CD14-positive monocyte (primary cell): ENCODE data around the gene SPIRE1. TPM values are rescaled to one million over a fixed set of nuclear protein-coding genes. Genes with fewer than 3 reads are reported as not detected.
"Not testable (repeated sequence)": the region's sequence is repeated elsewhere in the genome, so short reads cannot be mapped to it uniquely, and the experiment has no call there.

ENCODE experiments used
- DNase-seq, 3 donors: peaks; one replicate each; pipeline ENCODE4 v3.0.0-alpha.2; 2011 to 2022
- H2AFZ ChIP-seq: 2 replicates; pipeline ENCODE4 v1.6.0; 2012; ENCODE audit warnings: mild to moderate bottlenecking, low read depth, low read length, inconsistent platforms; ENCODE audit not compliant: insufficient read depth, poor library complexity, severe bottlenecking
- H3K27ac ChIP-seq, 2 donors: 1 replicate in 1 of 2; 2 replicates in 1 of 2; pipeline ENCODE4 v1.5.1; 2012 to 2013; ENCODE audit warnings: low read length in 2 of 2, control low read depth in 1 of 2, inconsistent platforms in 1 of 2, low read depth in 1 of 2, mild to moderate bottlenecking in 1 of 2
- H3K27me3 ChIP-seq, 2 donors: one replicate each; pipeline versions ENCODE4 v1.6.0 to v1.6.1; 2011 to 2013; ENCODE audit warnings: low read length in 2 of 2; ENCODE audit not compliant: control insufficient read depth in 2 of 2, insufficient read depth in 2 of 2
- H3K36me3 ChIP-seq, 2 donors: replicated peaks in 1 of 2; 1 replicate in 1 of 2; 2 replicates in 1 of 2; pipeline versions ENCODE4 v1.5.1 to v1.6.1; 2012 to 2013; ENCODE audit warnings: low read length in 2 of 2, control low read depth in 1 of 2, inconsistent platforms in 1 of 2, mild to moderate bottlenecking in 1 of 2; ENCODE audit not compliant: insufficient read depth in 2 of 2, control insufficient read depth in 1 of 2
- H3K4me1 ChIP-seq, 2 donors: 1 replicate in 1 of 2; 2 replicates in 1 of 2; pipeline versions ENCODE4 v1.5.1 to v1.6.1; 2012 to 2013; ENCODE audit warnings: low read length in 2 of 2, control low read depth in 1 of 2, inconsistent platforms in 1 of 2, mild to moderate bottlenecking in 1 of 2, moderate library complexity in 1 of 2; ENCODE audit not compliant: insufficient read depth in 2 of 2, control insufficient read depth in 1 of 2
- H3K4me2 ChIP-seq: replicated peaks from 2 replicates; pipeline ENCODE3; 2012; ENCODE audit warnings: low read length, moderate library complexity, mild to moderate bottlenecking; ENCODE audit not compliant: poor library complexity, severe bottlenecking; ENCODE audit errors: extremely low read depth
- H3K4me3 ChIP-seq, 3 experiments: fragments of 200-600 bp in 1 of 3; sonication (generic) in 1 of 3; replicated peaks in 1 of 3; 1 replicate in 2 of 3; 2 replicates in 1 of 3; pipeline ENCODE4 v1.5.1; 2011 to 2013; ENCODE audit warnings: low read length in 3 of 3, mild to moderate bottlenecking in 3 of 3, control low read depth in 2 of 3, low read depth in 2 of 3, inconsistent platforms in 1 of 3, moderate library complexity in 1 of 3
- H3K79me2 ChIP-seq: 2 replicates; pipeline ENCODE4 v1.6.0; 2012; ENCODE audit warnings: mild to moderate bottlenecking, control low read depth, inconsistent platforms, low read length, moderate library complexity; ENCODE audit not compliant: insufficient read depth
- H3K9ac ChIP-seq: 2 replicates; pipeline ENCODE4 v1.6.0; 2017; ENCODE audit warnings: low read length, mild to moderate bottlenecking; ENCODE audit not compliant: insufficient read depth, poor library complexity, severe bottlenecking
- H3K9me3 ChIP-seq, 2 donors: replicated peaks in 1 of 2; 1 replicate in 1 of 2; 2 replicates in 1 of 2; pipeline versions ENCODE4 v1.5.1 to v1.6.1; 2012 to 2013; ENCODE audit warnings: low read length in 2 of 2, control low read depth in 1 of 2; ENCODE audit not compliant: control insufficient read depth in 1 of 2, insufficient read depth in 1 of 2
- H4K20me1 ChIP-seq: 2 replicates; pipeline ENCODE4 v1.6.0; 2012; ENCODE audit warnings: mild to moderate bottlenecking, low read length, control low read depth, moderate library complexity; ENCODE audit not compliant: insufficient read depth
- H3K27ac Mint-ChIP-seq, 7 donors: one replicate each; pipeline ENCODE4 v1.8.0; 2020; ENCODE audit warnings: mild to moderate bottlenecking in 7 of 7, mixed read lengths in 7 of 7, moderate library complexity in 6 of 7, inconsistent platforms in 2 of 7
- H3K27me3 Mint-ChIP-seq, 3 donors: one replicate each; pipeline ENCODE4 v1.8.0; 2021 to 2022; ENCODE audit warnings: low read depth in 3 of 3, mild to moderate bottlenecking in 3 of 3, mixed read lengths in 3 of 3, moderate library complexity in 3 of 3, inconsistent platforms in 1 of 3
- H3K36me3 Mint-ChIP-seq, 2 donors: one replicate each; pipeline ENCODE4 v1.8.0; 2020; ENCODE audit warnings: mixed read lengths in 2 of 2, inconsistent platforms in 1 of 2, mild to moderate bottlenecking in 1 of 2
- H3K4me1 Mint-ChIP-seq: one replicate; pipeline ENCODE4 v1.8.0; 2020; ENCODE audit warnings: mild to moderate bottlenecking, mixed read lengths
- H3K4me3 Mint-ChIP-seq, 2 donors: one replicate each; pipeline ENCODE4 v1.8.0; 2020; ENCODE audit warnings: mild to moderate bottlenecking in 2 of 2, mixed read lengths in 2 of 2, moderate library complexity in 1 of 2
- H3K9me3 Mint-ChIP-seq, 7 donors: one replicate each; pipeline ENCODE4 v1.8.0; 2020 to 2022; ENCODE audit warnings: mixed read lengths in 7 of 7, mild to moderate bottlenecking in 6 of 7, moderate library complexity in 6 of 7, inconsistent platforms in 2 of 7
- CTCF ChIP-seq: fragments of 200-600 bp; IDR thresholded peaks from one replicate; pipeline ENCODE4 v1.8.0; 2022; ENCODE audit warnings: antibody characterized with exemption, mild to moderate bottlenecking
- WGBS: methylation state at CpG from one replicate; pipeline ENCODE4 v1.1.5; 2013; ENCODE audit warnings: missing lambda C conversion rate; ENCODE audit not compliant: insufficient coverage; 5-methylcytosine and 5-hydroxymethylcytosine counted together
- intact Hi-C, 2 donors: fragments of 100-400 bp; cut with micrococcal nuclease; formaldehyde crosslinking; loops; one replicate each; pipeline versions ENCODE4 v1.15.0 to v1.15.1; 2023
- polyA plus RNA-seq, 3 donors: library from polyadenylated mRNA; depleted of rRNA in 1 of 3; unstranded in 2 of 3; stranded (reverse) in 1 of 3; fragments of 300-500 nt in 2 of 3; fragments of >200 nt in 1 of 3; fragmentation: Illumina TruSeq in 2 of 3; gene quantifications; 1 replicate in 2 of 3; 2 replicates in 1 of 3; pipeline ENCODE4 v1.2.3, GENCODE V29; 2012 to 2021

The SPIRE1 gene
- polyA plus RNA-seq, 3 donors: 1.7 to 1.9 (median 1.8) TPM

GRCh38 chr18:12554796-12555388 is 103.0 kb downstream of the SPIRE1 start:
- no peak overlapping the region for H3K4me2 ChIP-seq
- no peaks in the 10 kb centered on the region for H3K4me1 ChIP-seq
- intact Hi-C loops: no loop called here
- H2AFZ ChIP-seq: no peak overlapping the region
- no peaks in the 10 kb centered on the region for H3K79me2 ChIP-seq
- no peaks in the 10 kb centered on the region for H3K36me3 ChIP-seq
- no peaks in the 10 kb centered on the region for H4K20me1 ChIP-seq
- H3K9ac ChIP-seq: no peak overlapping the region
- peaks cover 37 to 59% of the 10 kb centered on the region in 2 donors for H3K9me3 ChIP-seq
- H3K36me3 Mint-ChIP-seq: no peaks in the 10 kb centered on the region
- H3K27me3 Mint-ChIP-seq: peaks cover 0 to 4% (median 1%) of the 10 kb centered on the region in 3 donors
- no CpG with 5 or more reads among the region's 2 CpGs for WGBS
- peaks cover 6% of the 10 kb centered on the region for H3K4me1 Mint-ChIP-seq
- no peak for TF ChIP-seq CTCF
- H3K9me3 Mint-ChIP-seq: peaks cover 42 to 67% (median 52%) of the 10 kb centered on the region in 7 donors
- H3K4me3 ChIP-seq: no peak overlapping the region
- DNase-seq: no peak
- no peaks in the 10 kb centered on the region for H3K27me3 ChIP-seq
- no peak overlapping the region for H3K27ac ChIP-seq
- H3K4me3 Mint-ChIP-seq: no peak overlapping the region
- H3K27ac Mint-ChIP-seq: peak overlapping the region in 1 of 7 donors; percentile 22

GRCh38 chr18:12552879-12553242 is 105.0 kb downstream of the SPIRE1 start:
- peaks cover 29 to 49% (median 40%) of the 10 kb centered on the region in 7 donors for H3K9me3 Mint-ChIP-seq
- H3K9me3 ChIP-seq: peaks cover 37 to 42% of the 10 kb centered on the region in 2 donors
- intact Hi-C loops: no loop called here
- no peak overlapping the region for H3K4me3 Mint-ChIP-seq
- H3K4me3 ChIP-seq: no peak overlapping the region
- peaks cover 0 to 4% (median 1%) of the 10 kb centered on the region in 3 donors for H3K27me3 Mint-ChIP-seq
- H3K27me3 ChIP-seq: no peaks in the 10 kb centered on the region
- no peaks in the 10 kb centered on the region for H4K20me1 ChIP-seq
- H3K36me3 ChIP-seq: no peaks in the 10 kb centered on the region
- 95% methylated on average over 4 of the region's 4 CpGs for WGBS
- H3K9ac ChIP-seq: no peak overlapping the region
- H2AFZ ChIP-seq: no peak overlapping the region
- H3K27ac ChIP-seq: no peak overlapping the region
- no peaks in the 10 kb centered on the region for H3K4me1 ChIP-seq
- H3K27ac Mint-ChIP-seq: no peak overlapping the region
- no peaks in the 10 kb centered on the region for H3K36me3 Mint-ChIP-seq
- TF ChIP-seq CTCF: no peak
- peaks cover 6% of the 10 kb centered on the region for H3K4me1 Mint-ChIP-seq
- DNase-seq: no peak
- no peak overlapping the region for H3K4me2 ChIP-seq
- H3K79me2 ChIP-seq: no peaks in the 10 kb centered on the region

GRCh38 chr18:12551943-12552878 is 105.7 kb downstream of the SPIRE1 start:
- DNase-seq, H3K27me3 ChIP-seq, H4K20me1 ChIP-seq, H3K27ac ChIP-seq, intact Hi-C loops, H2AFZ ChIP-seq, H3K36me3 Mint-ChIP-seq, H3K4me3 Mint-ChIP-seq, H3K79me2 ChIP-seq, H3K4me3 ChIP-seq, H3K27ac Mint-ChIP-seq, H3K9ac ChIP-seq, H3K36me3 ChIP-seq, H3K4me2 ChIP-seq, H3K27me3 Mint-ChIP-seq, H3K4me1 ChIP-seq, H3K4me1 Mint-ChIP-seq: not testable (repeated sequence)
- 96% methylated on average over 10 of the region's 13 CpGs for WGBS
- H3K9me3 Mint-ChIP-seq: peaks cover 27 to 44% (median 38%) of the 10 kb centered on the region in 7 donors
- peaks cover 36 to 38% of the 10 kb centered on the region in 2 donors for H3K9me3 ChIP-seq
